GM21529 (cell line): ENCODE results near the gene BRF1.

Experiments
- ATAC-seq: cut with Tn5 transposase; IDR thresholded peaks from one replicate; pipeline ENCODE4 v1.9.1; 2021; ENCODE audit not compliant: unreplicated experiment

BRF1 gene

GRCh38 chr14:105268736-105269354 lies 32.0 kb downstream of the BRF1 start:
- no peak for ATAC-seq

GRCh38 chr14:105267820-105268548 lies 32.8 kb downstream of the BRF1 start:
- ATAC-seq, result no peak

GRCh38 chr14:105261781-105262180 lies 39.0 kb downstream of the BRF1 start:
- no peak for ATAC-seq

- no peak for ATAC-seq
Measured at GRCh38 chr14:105260959-105261358, 39.8 kb downstream of the BRF1 start.

- no peak for ATAC-seq
Measured at GRCh38 chr14:105258846-105259245, 42.0 kb downstream of the BRF1 start.

GRCh38 chr14:105257464-105257863 lies 43.3 kb downstream of the BRF1 start:
- no peak for ATAC-seq

GRCh38 chr14:105256292-105256960 lies 44.4 kb downstream of the BRF1 start:
- no peak for ATAC-seq

GRCh38 chr14:105255021-105255507 lies 45.7 kb downstream of the BRF1 start:
- ATAC-seq, result no peak

GRCh38 chr14:105253329-105253682 lies 47.5 kb downstream of the BRF1 start:
- no peak for ATAC-seq

GRCh38 chr14:105252552-105253328 lies 48.1 kb downstream of the BRF1 start:
- ATAC-seq, result no peak

- no peak for ATAC-seq
Measured at GRCh38 chr14:105251920-105252319, 48.9 kb downstream of the BRF1 start.

GRCh38 chr14:105250986-105251385 lies 49.8 kb downstream of the BRF1 start:
- ATAC-seq, result no peak

GRCh38 chr14:105250008-105250366 lies 50.8 kb downstream of the BRF1 start:
- no peak for ATAC-seq

- ATAC-seq, result no peak
Measured at GRCh38 chr14:105249182-105250007, 51.4 kb downstream of the BRF1 start.

- ATAC-seq, result peak; percentile 87
Measured at GRCh38 chr14:105248368-105249181, 52.2 kb downstream of the BRF1 start, which contains the start of gene BTBD6. Gene BTBD6 (plus strand): TSS chr14:105248533. CDS start chr14:105248712, 179 bp downstream.

- ATAC-seq, result peak; percentile 24
Measured at GRCh38 chr14:105247715-105248367, 53.0 kb downstream of the BRF1 start.

GRCh38 chr14:105247026-105247425 lies 53.8 kb downstream of the BRF1 start:
- no peak for ATAC-seq

GRCh38 chr14:105244334-105244733 lies 56.5 kb downstream of the BRF1 start:
- ATAC-seq, result no peak

- no peak for ATAC-seq
Measured at GRCh38 chr14:105241641-105242040, 59.2 kb downstream of the BRF1 start.
